Keratinocyte (primary cell): ENCODE results near the gene SF3B6. TPM values are rescaled to one million over a fixed set of nuclear protein-coding genes. Genes with fewer than 3 reads are reported as not detected.

Experiments used
- DNase-seq: peaks from one replicate; pipeline ENCODE4 v3.0.0-alpha.2; 2011; ENCODE audit warnings: low read depth, missing footprints, low spot score
- FAIRE-seq: peaks from 2 replicates; lab custom pipeline; 2011; peaks lifted over from hg19 to GRCh38; lab: Jason Lieb, UNC
- H2AFZ ChIP-seq: 2 replicates; pipeline ENCODE4 v1.6.0; 2012; ENCODE audit warnings: low read length, control low read depth, inconsistent platforms; ENCODE audit not compliant: control insufficient read depth
- H3K27ac ChIP-seq: 2 replicates; pipeline ENCODE4 v1.5.1; 2011; ENCODE audit warnings: low read length; ENCODE audit not compliant: control insufficient read depth, insufficient read depth
- H3K27me3 ChIP-seq: 3 replicates; pipeline ENCODE4 v1.6.0; 2011; ENCODE audit warnings: low read length; ENCODE audit not compliant: control insufficient read depth, insufficient read depth; ENCODE audit errors: extremely low read depth
- H3K36me3 ChIP-seq, 2 experiments: 2 replicates in 1 of 2; 3 replicates in 1 of 2; pipeline ENCODE4 v1.5.1; 2011; ENCODE audit warnings: low read length in 2 of 2, mild to moderate bottlenecking in 1 of 2; ENCODE audit not compliant: control insufficient read depth in 2 of 2, insufficient read depth in 2 of 2; ENCODE audit errors: extremely low read depth in 1 of 2
- H3K4me1 ChIP-seq: 3 replicates; pipeline ENCODE4 v1.5.1; 2011; ENCODE audit warnings: low read length; ENCODE audit not compliant: control insufficient read depth, insufficient read depth; ENCODE audit errors: extremely low read depth
- H3K4me2 ChIP-seq: 3 replicates; pipeline ENCODE4 v1.6.0; 2011; ENCODE audit warnings: low read depth, low read length; ENCODE audit not compliant: control insufficient read depth, insufficient read depth; ENCODE audit errors: extremely low read depth
- H3K4me3 ChIP-seq, 3 experiments: fragments of 200-600 bp in 1 of 3; sonication (generic) in 1 of 3; 2 replicates in 2 of 3; 3 replicates in 1 of 3; pipeline ENCODE4 v1.5.1; 2011 to 2016; ENCODE audit warnings: low read length in 3 of 3, mild to moderate bottlenecking in 3 of 3, control low read depth in 2 of 3, inconsistent platforms in 1 of 3, low read depth in 1 of 3, mixed read lengths in 1 of 3, mixed run types in 1 of 3, moderate library complexity in 1 of 3; ENCODE audit not compliant: control insufficient read depth in 2 of 3, insufficient read depth in 2 of 3; ENCODE audit errors: extremely low read depth in 1 of 3
- H3K79me2 ChIP-seq: 2 replicates; pipeline ENCODE4 v1.6.0; 2012; ENCODE audit warnings: low read length; ENCODE audit not compliant: control insufficient read depth, insufficient read depth
- H3K9ac ChIP-seq: 3 replicates; pipeline ENCODE4 v1.6.0; 2011; ENCODE audit warnings: low read length; ENCODE audit not compliant: control insufficient read depth, insufficient read depth; ENCODE audit errors: extremely low read depth
- H3K9me1 ChIP-seq: 3 replicates; pipeline ENCODE4 v1.6.0; 2011; ENCODE audit warnings: low read length; ENCODE audit not compliant: control insufficient read depth, insufficient read depth; ENCODE audit errors: extremely low read depth
- H3K9me3 ChIP-seq: 2 replicates; pipeline ENCODE4 v1.5.1; 2012; ENCODE audit warnings: low read depth, low read length; ENCODE audit not compliant: control insufficient read depth
- H4K20me1 ChIP-seq: 3 replicates; pipeline ENCODE4 v1.6.0; 2011; ENCODE audit warnings: low read length; ENCODE audit not compliant: control insufficient read depth, insufficient read depth; ENCODE audit errors: extremely low read depth
- EZH2 ChIP-seq: IDR thresholded peaks from one replicate; pipeline ENCODE4 v1.6.1; 2012; ENCODE audit warnings: inconsistent platforms, mild to moderate bottlenecking, low read length, moderate library complexity
- dilution Hi-C: fragments of 300-500 bp; cut with MboI; formaldehyde crosslinking; loops from one replicate; pipeline ENCODE4 v1.7.0; 2020; ENCODE audit warnings: low sequenced_read_pairs; ENCODE audit not compliant: extremely low pct_ligation_motif_present
- polyA plus RNA-seq, 5 experiments: library from polyadenylated mRNA; depleted of rRNA in 3 of 5; stranded (reverse) in 3 of 5; stranded (forward) in 1 of 5; unstranded in 1 of 5; fragments of >200 nt; gene quantifications; 1 replicate in 1 of 5; 2 replicates in 3 of 5; 3 replicates in 1 of 5; pipeline versions ENCODE4 v1.2.1 to v1.2.3, GENCODE V29; 2011 to 2012; ENCODE audit warnings: missing spikeins in 2 of 5, low read depth in 1 of 5, low replicate concordance in 1 of 5
- TF ChIP-seq, protein P1 (sequence below), 3 experiments: IDR thresholded peaks in 1 of 3; conservative IDR thresholded peaks in 1 of 3; optimal IDR thresholded peaks in 1 of 3; 2 replicates in 2 of 3; 3 replicates in 1 of 3; pipeline versions ENCODE3 to v1.5.1; 2011; ENCODE audit warnings: low read length in 3 of 3, mild to moderate bottlenecking in 3 of 3, moderate library complexity in 2 of 3, control low read depth in 1 of 3, inconsistent platforms in 1 of 3; ENCODE audit not compliant: insufficient read depth in 2 of 3; ENCODE audit errors: extremely low read depth in 1 of 3

The SF3B6 gene
- polyA plus RNA-seq, 1 donor (not counting 4 experiments of a cell fraction or from before 2014, with no cell fraction given) = 347 TPM

- no peak for DNase-seq
- Histone ChIP-seq H3K27ac (peak overlapping the region; percentile 82), H3K36me3 (peaks cover 5 to 17% of the 10 kb centered on the region in 2 experiments), H3K79me2 (no peaks in the 10 kb centered on the region), H2AFZ (peak overlapping the region; percentile 45), H3K9me1 (no peaks in the 10 kb centered on the region), H3K9me3 (no peaks in the 10 kb centered on the region), H3K4me2 (peak overlapping the region; percentile 99), H3K9ac (peak overlapping the region; percentile 86), H4K20me1 (no peaks in the 10 kb centered on the region), H3K4me3 (peak overlapping the region; percentile 63 to 80 (median 70)), H3K27me3 (no peaks in the 10 kb centered on the region), H3K4me1 (peaks cover 12% of the 10 kb centered on the region)
- no peak for FAIRE-seq
- no peak for TF ChIP-seq EZH2
- TF ChIP-seq, protein P1, sequence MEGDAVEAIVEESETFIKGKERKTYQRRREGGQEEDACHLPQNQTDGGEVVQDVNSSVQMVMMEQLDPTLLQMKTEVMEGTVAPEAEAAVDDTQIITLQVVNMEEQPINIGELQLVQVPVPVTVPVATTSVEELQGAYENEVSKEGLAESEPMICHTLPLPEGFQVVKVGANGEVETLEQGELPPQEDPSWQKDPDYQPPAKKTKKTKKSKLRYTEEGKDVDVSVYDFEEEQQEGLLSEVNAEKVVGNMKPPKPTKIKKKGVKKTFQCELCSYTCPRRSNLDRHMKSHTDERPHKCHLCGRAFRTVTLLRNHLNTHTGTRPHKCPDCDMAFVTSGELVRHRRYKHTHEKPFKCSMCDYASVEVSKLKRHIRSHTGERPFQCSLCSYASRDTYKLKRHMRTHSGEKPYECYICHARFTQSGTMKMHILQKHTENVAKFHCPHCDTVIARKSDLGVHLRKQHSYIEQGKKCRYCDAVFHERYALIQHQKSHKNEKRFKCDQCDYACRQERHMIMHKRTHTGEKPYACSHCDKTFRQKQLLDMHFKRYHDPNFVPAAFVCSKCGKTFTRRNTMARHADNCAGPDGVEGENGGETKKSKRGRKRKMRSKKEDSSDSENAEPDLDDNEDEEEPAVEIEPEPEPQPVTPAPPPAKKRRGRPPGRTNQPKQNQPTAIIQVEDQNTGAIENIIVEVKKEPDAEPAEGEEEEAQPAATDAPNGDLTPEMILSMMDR (optimal IDR thresholded peaks at IDR 0.05 in 1 of 3, IDR thresholded peaks at IDR 0.05 in 1 of 3, conservative IDR thresholded peaks at IDR 0.05 in 1 of 3; ENCODE audit: extremely low read depth in 1 of 3, insufficient read depth in 2 of 3, low read length in 3 of 3) = no peak
- dilution Hi-C loops = no loop called here
These were observed 6.9 kb upstream of the SF3B6 start for GRCh38 chr2:24082787-24083566.

DNA sequence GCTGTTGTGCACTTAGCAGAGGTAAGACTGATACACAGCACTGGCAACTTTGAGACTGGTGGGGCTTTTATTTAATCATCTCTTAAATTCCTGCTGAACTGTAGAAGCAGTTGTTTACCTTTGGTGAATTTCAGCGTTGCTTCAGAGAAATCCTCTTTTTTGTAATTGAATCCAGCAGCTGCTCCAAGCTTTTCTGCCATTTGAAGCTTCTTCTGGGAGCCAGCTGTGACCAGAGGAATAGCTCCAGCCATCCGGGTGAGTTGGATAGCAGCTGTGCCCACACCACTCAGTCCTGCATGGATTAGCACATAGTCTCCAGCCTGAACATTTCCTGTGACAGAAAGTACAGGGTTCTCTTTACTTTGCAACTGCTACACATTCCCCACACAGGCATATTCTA, 4.6 kb upstream of the SF3B6 start:
- H3K27ac ChIP-seq = no peak overlapping the region
- no peak for FAIRE-seq
- peaks cover 18% of the 10 kb centered on the region for H3K4me1 ChIP-seq

More for the DNA sequence above, 4.6 kb upstream of the SF3B6 start:
- H2AFZ ChIP-seq = no peak overlapping the region
- no peaks in the 10 kb centered on the region for H3K27me3 ChIP-seq
- no peak overlapping the region for H3K4me3 ChIP-seq
- peaks cover 5 to 17% of the 10 kb centered on the region in 2 experiments for H3K36me3 ChIP-seq
- no peaks in the 10 kb centered on the region for H4K20me1 ChIP-seq
- no peak for DNase-seq
- no peaks in the 10 kb centered on the region for H3K9me1 ChIP-seq
- peaks cover under 1% of the 10 kb centered on the region for H3K79me2 ChIP-seq
- no peak overlapping the region for H3K9ac ChIP-seq
- dilution Hi-C loops = no loop called here
- TF ChIP-seq EZH2 = no peak
- TF ChIP-seq, protein P1 (optimal IDR thresholded peaks at IDR 0.05 in 1 of 3, IDR thresholded peaks at IDR 0.05 in 1 of 3, conservative IDR thresholded peaks at IDR 0.05 in 1 of 3; ENCODE audit: extremely low read depth in 1 of 3, insufficient read depth in 2 of 3, low read length in 3 of 3) = no peak
- no peak overlapping the region for H3K4me2 ChIP-seq
- no peaks in the 10 kb centered on the region for H3K9me3 ChIP-seq
